GM13976 (cell line): ENCODE measurements around the gene HEPHL1.

ENCODE experiments used
- DNase-seq: peaks from one replicate; pipeline ENCODE4 v3.0.0; 2012; ENCODE audit warnings: low spot score
- CTCF ChIP-seq: IDR thresholded peaks from 2 replicates; pipeline ENCODE4 v1.5.1; 2012; ENCODE audit warnings: borderline replicate concordance, mild to moderate bottlenecking; ENCODE audit not compliant: insufficient read depth; ENCODE audit errors: extremely low read depth, missing control alignments, control extremely low read depth
- in situ Hi-C: fragments of 300-500 bp; cut with MboI; formaldehyde crosslinking; loops from one replicate; pipeline ENCODE4 v1.12.0; 2022; ENCODE audit warnings: low sequenced_read_pairs, mixed read lengths, inconsistent platforms; ENCODE audit not compliant: unreplicated experiment

HEPHL1 gene

GRCh38 chr11:94090401-94090800 lies 69.2 kb downstream of the HEPHL1 start:
- in situ Hi-C loops, result no loop called here
- TF ChIP-seq CTCF, result no peak
- DNase-seq, result no peak

GRCh38 chr11:94091091-94091490 lies 69.9 kb downstream of the HEPHL1 start:
- no peak for TF ChIP-seq CTCF
- no peak for DNase-seq
- in situ Hi-C loops, result no loop called here

- no peak for TF ChIP-seq CTCF
- in situ Hi-C loops, result no loop called here
- no peak for DNase-seq
These were observed 79.1 kb downstream of the HEPHL1 start for GRCh38 chr11:94100253-94100652.

GRCh38 chr11:94103471-94103870 lies 82.3 kb downstream of the HEPHL1 start:
- in situ Hi-C loops, result no loop called here
- no peak for TF ChIP-seq CTCF
- no peak for DNase-seq

- no peak for TF ChIP-seq CTCF
These were observed 83.6 kb downstream of the HEPHL1 start for GRCh38 chr11:94104734-94105133.

GRCh38 chr11:94106716-94107115 lies 85.6 kb downstream of the HEPHL1 start:
- no peak for DNase-seq
- TF ChIP-seq CTCF, result no peak
- in situ Hi-C loops, result no loop called here

More at GRCh38 chr11:94104734-94105133, 83.6 kb downstream of the HEPHL1 start:
- in situ Hi-C loops, result no loop called here
- DNase-seq, result no peak

GRCh38 chr11:94107363-94107762 lies 86.2 kb downstream of the HEPHL1 start:
- in situ Hi-C loops, result no loop called here
- no peak for DNase-seq
- TF ChIP-seq CTCF, result no peak
